HG03520 (cell line): ENCODE results near the gene BEAN1.
"Not testable (repeated sequence)": the region's sequence is repeated elsewhere in the genome, so short reads cannot be mapped to it uniquely, and the experiment has no call there.

ENCODE experiments used
- ATAC-seq: cut with Tn5 transposase; IDR thresholded peaks from one replicate; pipeline ENCODE4 v1.9.1; 2021; ENCODE audit warnings: mild to moderate bottlenecking, moderate library complexity; ENCODE audit not compliant: unreplicated experiment

Gene BEAN1

GRCh38 chr16:66483689-66484452 lies 56.8 kb downstream of the BEAN1 start:
- ATAC-seq, result peak; percentile 81

DNA sequence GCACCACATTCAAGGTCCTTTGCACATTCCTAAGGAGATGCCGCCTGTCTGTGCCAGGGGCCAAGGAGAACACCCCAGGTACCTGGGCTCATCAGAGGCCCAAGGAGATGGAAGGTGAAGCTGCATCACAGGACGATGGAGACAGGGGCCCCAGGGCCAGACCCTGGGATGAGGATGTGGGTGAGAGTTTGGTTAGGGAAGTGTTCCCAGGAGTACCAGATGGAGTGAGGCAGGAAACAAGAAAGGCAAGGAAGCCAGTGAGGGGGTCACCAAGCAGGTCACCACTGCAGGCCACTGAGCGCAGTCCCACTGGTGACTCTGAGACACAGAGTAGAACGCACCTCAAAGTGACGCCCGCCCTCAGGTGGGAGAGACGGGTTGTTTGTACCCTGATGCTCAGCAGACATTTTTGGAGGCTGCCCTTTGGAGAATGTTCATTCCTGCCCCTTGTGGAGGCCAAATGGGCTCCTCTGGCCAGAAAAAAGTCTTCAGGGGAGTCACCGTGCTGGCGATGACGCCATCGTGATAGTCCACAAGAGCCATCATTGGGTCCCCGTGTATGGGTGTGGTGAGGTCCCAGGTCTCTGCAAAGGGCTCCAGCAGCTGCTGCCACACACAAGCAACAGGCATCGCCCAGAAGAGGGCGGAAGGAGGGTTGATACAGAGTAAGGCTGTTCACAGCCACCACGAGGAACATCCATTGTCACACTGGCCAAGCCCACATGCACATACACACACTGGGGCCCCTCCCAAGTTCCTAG lies 57.5 kb downstream of the BEAN1 start:
- no peak for ATAC-seq

- ATAC-seq, result no peak
Measured at GRCh38 chr16:66485376-66485775, 58.3 kb downstream of the BEAN1 start.

GRCh38 chr16:66486199-66486772 lies 59.2 kb downstream of the BEAN1 start:
- no peak for ATAC-seq

DNA sequence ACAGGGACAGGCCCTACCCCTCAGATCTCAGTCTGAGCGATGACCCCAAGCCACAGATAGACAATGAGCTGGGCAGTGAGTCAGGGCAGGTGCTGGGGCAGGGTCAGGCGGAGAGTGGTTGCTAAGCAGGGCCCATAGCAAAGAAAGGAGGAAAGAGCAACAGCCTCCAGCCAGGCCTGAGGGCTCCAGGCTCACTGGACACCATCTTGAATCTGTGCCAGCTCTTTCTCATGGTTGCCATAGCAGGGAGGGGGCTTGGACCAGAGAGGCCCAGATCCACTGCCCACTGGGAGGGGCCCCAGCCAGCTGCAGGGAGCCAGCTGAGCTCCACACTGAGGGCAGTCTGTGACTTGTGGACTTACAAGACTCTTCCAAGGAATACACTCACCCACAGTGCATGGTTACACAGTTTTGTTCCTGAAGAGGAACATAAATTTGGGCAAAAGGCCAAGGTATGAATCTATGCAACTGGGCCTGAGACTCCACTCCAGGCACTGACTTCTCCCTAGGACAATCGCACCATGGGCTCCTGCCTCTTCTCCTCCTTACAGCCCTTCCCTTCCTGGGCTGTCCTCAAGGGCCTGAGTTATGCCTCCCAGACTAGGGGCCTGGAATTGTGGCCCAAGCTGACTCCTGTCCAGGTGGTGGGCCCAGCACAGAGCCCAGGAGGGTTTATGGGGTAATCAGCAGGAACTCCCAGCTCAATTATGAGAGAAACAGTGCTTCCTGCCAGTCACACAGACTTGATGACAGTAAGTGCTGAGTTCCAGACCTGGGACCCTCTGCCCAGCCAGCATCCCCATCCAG lies 59.9 kb downstream of the BEAN1 start:
- no peak for ATAC-seq

DNA sequence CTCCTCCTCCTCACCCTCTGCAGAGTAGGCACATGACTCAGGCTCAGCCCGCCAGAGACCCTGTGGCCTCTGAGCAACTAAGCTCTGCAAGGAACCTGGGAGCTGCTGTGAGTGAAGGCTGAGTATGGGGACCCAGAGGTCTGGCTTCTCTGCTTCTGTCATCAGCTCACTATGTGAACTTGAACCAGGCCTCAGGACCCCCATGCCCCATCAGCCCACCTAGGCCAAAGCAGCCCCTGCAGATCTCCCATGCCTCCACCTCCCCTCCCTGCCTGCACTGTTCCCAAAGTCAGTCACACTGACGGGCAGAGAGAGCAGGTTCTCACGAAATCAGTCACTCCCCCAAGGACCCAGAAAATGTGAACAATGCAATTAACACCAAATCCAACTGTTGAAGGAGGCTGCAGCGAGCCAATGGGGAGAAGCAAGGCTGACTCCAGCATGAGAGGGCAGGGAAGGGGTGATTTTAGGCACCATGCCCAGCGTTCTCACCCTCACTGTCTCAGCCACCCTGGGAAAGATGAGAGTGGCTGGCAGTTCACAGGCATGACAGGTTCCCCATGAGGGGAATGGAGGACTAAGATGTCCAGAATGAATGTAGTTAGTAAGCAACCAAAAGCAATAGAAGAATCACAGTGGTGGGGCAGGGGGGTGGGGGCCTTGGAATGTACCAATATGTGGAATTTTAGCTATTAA lies 60.6 kb downstream of the BEAN1 start:
- ATAC-seq, result no peak

DNA sequence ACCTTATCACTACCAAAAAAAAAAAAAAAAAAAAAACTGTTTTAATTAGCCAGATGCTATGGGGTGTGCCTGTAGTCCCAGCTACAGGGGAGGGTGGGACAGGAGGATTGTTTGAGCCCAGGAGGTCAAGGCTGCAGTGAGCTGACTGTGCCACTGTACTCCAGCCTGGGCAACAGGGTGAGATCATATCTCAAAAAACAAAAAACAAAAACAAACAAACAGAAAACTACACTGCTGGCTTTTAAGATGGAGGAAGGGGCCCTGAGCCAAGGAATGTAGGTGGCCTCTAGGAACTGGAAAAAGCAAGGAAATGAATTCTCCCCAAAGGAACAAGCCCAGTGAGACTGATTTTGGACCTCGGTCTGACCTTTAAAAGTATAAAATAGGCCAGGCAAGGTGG lies 61.4 kb downstream of the BEAN1 start:
- no peak for ATAC-seq

DNA sequence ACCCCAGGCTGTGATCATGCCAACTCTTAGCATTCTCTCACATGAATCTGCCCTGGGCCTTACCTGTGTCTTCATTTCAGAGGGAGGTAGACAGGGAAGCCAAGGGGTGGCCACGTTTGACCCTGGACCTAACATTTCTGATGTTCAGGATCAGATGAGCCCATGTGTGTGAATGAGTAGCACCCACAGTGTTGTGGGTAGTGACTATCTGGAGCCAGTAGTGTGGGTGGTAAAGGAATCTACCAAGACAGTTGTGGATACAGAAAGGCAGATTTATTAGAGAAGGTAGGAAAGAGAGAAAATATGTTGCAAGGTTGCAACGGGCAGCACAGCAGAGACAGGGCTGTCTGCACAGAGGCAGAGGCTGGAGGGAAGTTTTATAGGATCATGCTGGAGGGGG lies 62.3 kb downstream of the BEAN1 start:
- ATAC-seq, result no peak

DNA sequence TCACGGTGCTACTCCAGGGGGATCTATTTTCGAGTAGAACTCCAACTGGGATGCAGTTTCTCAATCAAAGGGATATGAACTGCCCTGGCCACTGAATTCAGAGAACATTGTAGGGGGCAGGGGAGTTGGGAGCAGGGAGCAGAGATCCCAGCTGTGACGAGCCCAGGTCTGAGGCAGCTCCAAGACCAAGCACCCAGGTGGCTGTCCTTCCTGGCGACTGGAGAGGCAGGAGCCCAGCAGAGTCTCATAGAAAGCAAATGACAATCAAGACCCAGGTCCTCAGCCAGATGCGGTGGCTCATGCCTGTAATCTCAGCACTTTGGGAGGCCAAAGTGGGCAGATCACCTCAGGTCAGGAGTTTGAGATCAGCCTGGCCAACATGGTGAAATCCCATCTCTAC lies 62.7 kb downstream of the BEAN1 start:
- no peak for ATAC-seq

DNA sequence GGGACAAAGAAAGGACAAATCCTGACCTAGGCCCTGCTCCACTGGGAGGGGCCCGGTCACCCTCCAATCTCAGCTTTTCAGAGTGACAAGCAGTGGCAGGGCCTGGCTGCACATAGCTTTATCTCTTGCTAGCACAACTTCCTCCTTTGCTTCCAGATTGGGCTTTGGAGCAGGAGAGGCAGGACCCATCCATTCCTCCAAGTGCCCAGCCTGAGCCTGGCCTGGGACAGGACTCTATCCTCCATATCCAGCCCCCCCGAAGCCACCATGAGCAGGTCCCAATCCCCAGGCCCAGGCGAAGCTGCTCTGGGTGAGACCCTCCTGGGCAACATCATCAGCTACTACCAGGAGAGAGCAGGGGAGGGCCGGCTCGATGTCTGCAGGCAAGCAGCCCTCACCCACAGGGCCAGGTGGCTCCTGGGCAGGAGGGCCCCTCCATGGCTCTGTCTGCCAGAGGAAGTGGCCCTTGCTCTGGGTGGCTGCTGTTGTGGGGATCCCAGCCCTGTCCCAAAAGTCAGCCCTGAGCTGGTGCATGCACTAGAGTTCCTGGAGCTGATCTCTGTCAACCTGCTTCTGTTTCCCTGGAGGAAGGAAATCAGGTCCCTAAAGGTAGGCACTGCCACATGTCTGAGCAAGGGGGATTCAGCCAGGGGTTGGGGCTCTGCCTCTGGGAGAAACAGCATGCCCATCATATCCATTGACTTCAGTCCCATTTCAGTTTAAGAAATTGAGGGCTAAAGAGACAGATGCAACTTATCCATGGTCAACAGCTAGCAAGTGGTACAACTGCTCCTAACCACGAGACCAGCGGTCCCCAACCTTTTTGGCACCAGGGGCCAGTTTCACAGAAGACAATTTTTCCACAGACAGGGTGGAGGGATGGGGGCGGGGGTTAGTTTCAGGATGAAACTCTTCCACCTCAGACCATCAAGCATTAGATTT lies 64.0 kb downstream of the BEAN1 start:
- no peak for ATAC-seq

GRCh38 chr16:66491716-66492064 lies 64.6 kb downstream of the BEAN1 start:
- no peak for ATAC-seq

DNA sequence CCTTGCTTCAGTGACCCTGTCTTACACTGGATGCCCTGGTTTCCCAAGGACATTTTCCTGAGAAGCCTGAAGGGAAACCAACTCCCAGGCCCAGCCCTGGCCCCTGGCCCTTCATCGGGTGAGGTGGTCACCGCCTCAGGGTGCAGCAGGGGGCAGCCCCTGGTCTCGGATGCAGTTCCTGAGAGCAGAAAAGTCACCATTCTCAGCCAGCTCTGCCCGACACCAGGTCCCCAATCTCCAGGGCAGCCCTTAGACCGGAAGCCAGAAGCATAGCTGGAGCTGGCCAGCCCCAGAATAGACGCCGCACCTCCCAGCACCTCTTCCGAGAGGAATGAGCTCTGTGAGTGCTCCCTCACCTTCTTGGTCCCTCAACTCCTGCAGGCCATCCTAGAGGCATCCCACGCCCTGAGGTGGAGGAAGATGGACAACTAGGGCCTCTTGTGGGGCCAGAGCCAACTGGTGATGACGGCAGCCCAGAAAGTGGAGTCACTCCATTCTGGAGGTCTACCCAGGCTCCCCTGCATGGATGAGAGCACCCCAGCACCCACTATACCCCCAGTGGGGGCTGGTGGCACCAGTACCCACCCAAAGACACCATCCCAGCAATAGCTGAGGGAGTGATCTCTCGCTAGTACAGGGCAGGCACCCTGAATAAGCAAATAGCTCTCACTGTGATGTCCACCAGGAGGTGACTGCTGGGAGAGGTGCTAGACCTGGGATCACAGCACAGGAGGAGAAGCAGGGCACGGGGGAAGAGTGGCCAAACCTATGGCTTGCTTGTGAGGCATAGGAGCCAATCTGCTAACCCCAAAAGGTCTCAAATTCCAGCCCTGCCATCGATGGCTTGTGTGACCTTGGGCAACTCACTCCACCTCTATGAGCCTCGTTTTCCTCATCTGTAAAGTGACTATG lies 66.7 kb downstream of the BEAN1 start:
- ATAC-seq, result no peak

- ATAC-seq, result no peak
Measured at GRCh38 chr16:66494916-66495315, 67.8 kb downstream of the BEAN1 start.

GRCh38 chr16:66495440-66495839 lies 68.3 kb downstream of the BEAN1 start:
- no peak for ATAC-seq

DNA sequence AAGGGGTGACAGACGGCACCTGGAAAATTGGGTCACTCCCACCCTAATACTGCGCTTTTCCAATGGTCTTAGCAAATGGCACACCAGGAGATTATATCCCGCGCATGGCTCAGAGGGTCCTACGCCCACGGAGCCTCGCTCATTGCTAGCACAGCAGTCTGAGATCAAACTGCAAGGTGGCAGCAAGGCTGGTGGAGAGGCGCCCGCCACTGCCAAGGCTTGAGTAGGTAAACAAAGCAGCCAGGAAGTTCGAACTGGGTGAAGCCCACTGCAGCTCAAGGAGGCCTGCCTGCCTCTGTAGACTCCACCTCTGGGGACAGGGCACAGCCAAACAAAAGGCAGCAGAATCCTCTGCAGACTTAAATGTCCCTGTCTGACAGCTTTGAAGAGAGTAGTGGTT lies 69.1 kb downstream of the BEAN1 start:
- not testable (repeated sequence) for ATAC-seq

DNA sequence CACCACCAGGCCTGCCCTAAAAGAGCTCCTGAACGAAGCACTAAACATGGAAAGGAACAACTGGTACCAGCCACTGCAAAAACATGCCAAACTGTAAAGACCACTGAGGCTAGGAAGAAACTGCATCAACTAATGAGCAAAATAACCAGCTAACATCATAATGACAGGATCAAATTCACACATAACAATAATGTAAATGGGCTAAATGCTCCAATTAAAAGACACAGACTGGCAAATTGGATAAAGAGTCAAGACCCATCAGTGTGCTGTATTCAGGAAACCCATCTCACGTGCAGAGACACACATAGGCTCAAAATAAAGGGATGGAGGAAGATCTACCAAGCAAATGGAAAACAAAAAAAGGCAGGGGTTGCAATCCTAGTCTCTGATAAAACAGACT lies 70.8 kb downstream of the BEAN1 start:
- ATAC-seq, result not testable (repeated sequence)

- ATAC-seq, result not testable (repeated sequence)
Measured at GRCh38 chr16:66501563-66501962, 74.5 kb downstream of the BEAN1 start.
